Erythroblast (primary cell): ENCODE data around the gene OSBPL3.

Source experiments
- GATA1 ChIP-seq: IDR thresholded peaks from 2 replicates; pipeline ENCODE4 v1.6.1; 2011; ENCODE audit warnings: low read depth, mild to moderate bottlenecking, control low read depth, low read length, moderate library complexity
- POLR2A ChIP-seq: IDR thresholded peaks from 2 replicates; pipeline ENCODE4 v1.6.1; 2011; ENCODE audit warnings: mild to moderate bottlenecking, low read length

DNA sequence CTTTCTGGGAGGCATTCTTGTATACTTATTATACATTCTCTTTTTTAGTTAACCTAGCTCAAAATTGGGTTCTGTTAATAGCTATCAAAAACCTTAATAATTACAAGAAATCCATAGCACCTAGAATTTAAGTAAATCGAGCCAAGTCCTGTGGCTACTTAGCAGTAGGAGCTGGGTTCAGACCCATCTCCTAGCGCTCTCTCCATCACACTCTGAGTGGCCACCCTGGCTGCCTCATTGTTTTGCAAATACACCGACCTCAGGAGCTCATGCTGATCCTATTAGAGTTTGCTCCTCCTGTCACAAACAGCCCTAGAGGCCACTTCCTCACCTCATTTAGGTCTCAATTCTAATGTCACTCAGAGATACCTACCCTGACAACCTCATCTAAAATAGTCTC, 46.2 kb upstream of the OSBPL3 start:
- no peak for TF ChIP-seq POLR2A
- TF ChIP-seq GATA1: no peak
